C4-2B (cell line): Measurements from ENCODE around the gene SHLD1.
"Not testable (repeated sequence)": the region's sequence is repeated elsewhere in the genome, so short reads cannot be mapped to it uniquely, and the experiment has no call there.

Experiments used
- H3K27ac ChIP-seq: fragments of 450-650 bp; 2 replicates; pipeline ENCODE4 v1.5.1; 2017
- CTCF ChIP-seq: fragments of 450-650 bp; conservative IDR thresholded peaks from 2 replicates; pipeline ENCODE4 v1.5.1; 2017; ENCODE audit warnings: mild to moderate bottlenecking
- ZFX ChIP-seq: fragments of 450-650 bp; IDR thresholded peaks from 2 replicates; pipeline ENCODE4 v1.6.1; 2017

The SHLD1 gene

GRCh38 chr20:5715071-5715841, 34.9 kb upstream of the SHLD1 start:
- peak overlapping the region; percentile 42; the same call in 1 of the 2 replicates for H3K27ac ChIP-seq
- no peak for TF ChIP-seq CTCF
- no peak for TF ChIP-seq ZFX

GRCh38 chr20:5716953-5717352, 33.2 kb upstream of the SHLD1 start:
- no peak overlapping the region for H3K27ac ChIP-seq
- TF ChIP-seq CTCF (no peak), ZFX (no peak)

GRCh38 chr20:5718896-5719595, 31.2 kb upstream of the SHLD1 start:
- peak overlapping the region; percentile 67 for H3K27ac ChIP-seq
- no peak for TF ChIP-seq ZFX
- no peak for TF ChIP-seq CTCF

- H3K27ac ChIP-seq, result peak overlapping the region; percentile 67; the same call in 1 of the 2 replicates
- TF ChIP-seq CTCF, result no peak
- TF ChIP-seq ZFX, result no peak
Measured at GRCh38 chr20:5719861-5720403, 30.3 kb upstream of the SHLD1 start.

- TF ChIP-seq ZFX, result no peak
- no peak overlapping the region for H3K27ac ChIP-seq
Measured at GRCh38 chr20:5720696-5721095, 29.5 kb upstream of the SHLD1 start.

- H3K27ac ChIP-seq, result not testable (repeated sequence)
Measured at GRCh38 chr20:5721356-5721755, 28.8 kb upstream of the SHLD1 start.

GRCh38 chr20:5722927-5723326, 27.3 kb upstream of the SHLD1 start:
- TF ChIP-seq ZFX (no peak), CTCF (no peak)

GRCh38 chr20:5725183-5725463, 25.1 kb upstream of the SHLD1 start:
- H3K27ac ChIP-seq, result peak overlapping the region; percentile 64

More at GRCh38 chr20:5722927-5723326, 27.3 kb upstream of the SHLD1 start:
- no peak overlapping the region for H3K27ac ChIP-seq

- no peak for TF ChIP-seq ZFX
- no peak for TF ChIP-seq CTCF
- H3K27ac ChIP-seq, result no peak overlapping the region
Measured at GRCh38 chr20:5727018-5727515, 23.1 kb upstream of the SHLD1 start.
